ENCODE measurements around the gene OR56B1. TPM values are rescaled to one million over a fixed set of nuclear protein-coding genes. Genes with fewer than 3 reads are reported as not detected.

Gene OR56B1
- total RNA-seq, 4 donors from 2014 or later, result not detected

GRCh38 chr11:5746614-5747013 is 10.4 kb downstream of the OR56B1 start:
- TF ChIP-seq EP300 (IDR thresholded peaks at IDR 0.05; ENCODE audit: low read depth) (no peak), POLR2AphosphoS5 (IDR thresholded peaks at IDR 0.05) (no peak), POLR2A (IDR thresholded peaks at IDR 0.05) (no peak)
- TF ChIP-seq, protein P1, sequence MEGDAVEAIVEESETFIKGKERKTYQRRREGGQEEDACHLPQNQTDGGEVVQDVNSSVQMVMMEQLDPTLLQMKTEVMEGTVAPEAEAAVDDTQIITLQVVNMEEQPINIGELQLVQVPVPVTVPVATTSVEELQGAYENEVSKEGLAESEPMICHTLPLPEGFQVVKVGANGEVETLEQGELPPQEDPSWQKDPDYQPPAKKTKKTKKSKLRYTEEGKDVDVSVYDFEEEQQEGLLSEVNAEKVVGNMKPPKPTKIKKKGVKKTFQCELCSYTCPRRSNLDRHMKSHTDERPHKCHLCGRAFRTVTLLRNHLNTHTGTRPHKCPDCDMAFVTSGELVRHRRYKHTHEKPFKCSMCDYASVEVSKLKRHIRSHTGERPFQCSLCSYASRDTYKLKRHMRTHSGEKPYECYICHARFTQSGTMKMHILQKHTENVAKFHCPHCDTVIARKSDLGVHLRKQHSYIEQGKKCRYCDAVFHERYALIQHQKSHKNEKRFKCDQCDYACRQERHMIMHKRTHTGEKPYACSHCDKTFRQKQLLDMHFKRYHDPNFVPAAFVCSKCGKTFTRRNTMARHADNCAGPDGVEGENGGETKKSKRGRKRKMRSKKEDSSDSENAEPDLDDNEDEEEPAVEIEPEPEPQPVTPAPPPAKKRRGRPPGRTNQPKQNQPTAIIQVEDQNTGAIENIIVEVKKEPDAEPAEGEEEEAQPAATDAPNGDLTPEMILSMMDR (IDR thresholded peaks at IDR 0.05), result no peak
- H3K27me3 ChIP-seq, result no peaks in the 10 kb centered on the region

DNA sequence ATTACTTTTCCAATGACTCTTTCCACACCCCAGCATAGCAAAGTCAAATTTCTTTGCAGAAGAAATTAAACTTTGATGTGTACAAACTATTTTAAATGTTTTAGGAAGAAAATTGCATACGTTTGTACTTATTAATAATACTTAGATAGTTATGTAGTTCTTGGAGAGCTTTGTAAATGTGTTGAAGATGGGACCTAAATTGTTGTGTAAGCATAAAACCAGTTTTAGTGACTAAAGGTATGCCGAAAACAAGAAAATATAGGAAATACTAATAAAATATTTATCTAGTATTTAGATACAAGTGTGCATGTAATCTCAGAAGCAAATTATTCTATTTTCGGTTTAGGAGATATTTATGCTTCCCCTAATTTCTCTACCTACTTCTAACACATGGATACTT is 13.6 kb downstream of the OR56B1 start:
- intact Hi-C loops (cut with DNase I; ENCODE audit: low total_unique reads) (no loop called here), in situ Hi-C loops (cut with MboI; ENCODE audit: low pct_ligation_motif_present in 1 of 4, low pct_unique_long_range_greater_than_20kb in 1 of 4, low sequenced_read_pairs in 3 of 4) (no loop called here)
- WGBS, 2 donors (ENCODE audit: low coverage in 1 of 2), result 79 to 85% methylated on average over 3 of the region's 3 CpGs

More at GRCh38 chr11:5746614-5747013, 10.4 kb downstream of the OR56B1 start:
- DNase-seq, result no peak
- in situ Hi-C loops (cut with MboI; ENCODE audit: low pct_ligation_motif_present in 1 of 4, low pct_unique_long_range_greater_than_20kb in 1 of 4, low sequenced_read_pairs in 3 of 4), result no loop called here
- H3K4me1 ChIP-seq, result no peaks in the 10 kb centered on the region
- H3K9me3 ChIP-seq, result no peaks in the 10 kb centered on the region
- no peaks in the 10 kb centered on the region for H3K36me3 ChIP-seq
- H3K4me3 ChIP-seq, result no peak overlapping the region
- H3K27ac ChIP-seq, result no peak overlapping the region
- intact Hi-C loops (cut with DNase I; ENCODE audit: low total_unique reads), result no loop called here
- whole genome bisulfite sequencing, 2 donors (ENCODE audit: low coverage in 1 of 2), result 62% methylated on average over 3 of the region's 3 CpGs

GRCh38 chr11:5753943-5754342 is 17.7 kb downstream of the OR56B1 start, which contains the start of gene OR52N4:
Gene OR52N4, plus strand, starts transcription at chr11:5754243. Its CDS starts 498 bp downstream, at chr11:5754741.
- intact Hi-C loops (cut with DNase I; ENCODE audit: low total_unique reads), result no loop called here
- no peaks in the 10 kb centered on the region for H3K36me3 ChIP-seq

More for the DNA sequence above, 13.6 kb downstream of the OR56B1 start:
- TF ChIP-seq, protein P1 (IDR thresholded peaks at IDR 0.05), result no peak
- no peak for TF ChIP-seq EP300 (IDR thresholded peaks at IDR 0.05; ENCODE audit: low read depth)
- Histone ChIP-seq H3K36me3 (no peaks in the 10 kb centered on the region), H3K27me3 (no peaks in the 10 kb centered on the region), H3K4me1 (no peaks in the 10 kb centered on the region), H3K27ac (no peak overlapping the region), H3K4me3 (no peak overlapping the region), H3K9me3 (no peaks in the 10 kb centered on the region)
- DNase-seq, result no peak

DNA sequence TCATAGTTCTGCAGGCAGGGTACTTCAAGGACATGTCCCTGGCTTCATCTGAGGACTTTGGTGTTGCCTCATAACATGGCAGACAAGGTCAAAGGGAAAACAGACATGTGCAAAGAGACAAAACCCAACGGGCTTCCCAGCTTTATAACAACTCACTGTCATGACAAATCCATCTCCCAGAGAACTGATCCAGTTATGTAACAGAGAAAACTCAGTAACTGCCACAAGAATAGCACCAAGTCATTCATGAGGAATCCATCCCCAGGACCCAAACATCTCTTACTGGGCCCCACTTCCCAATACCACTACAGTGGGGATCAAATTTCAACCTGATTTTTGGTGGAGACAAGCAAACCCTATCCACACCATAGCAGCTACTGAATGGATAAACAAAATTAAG is 30.8 kb downstream of the OR56B1 start:
- H3K4me1 ChIP-seq, result no peaks in the 10 kb centered on the region
- intact Hi-C loops (cut with DNase I; ENCODE audit: low total_unique reads), result no loop called here
- no peak for TF ChIP-seq POLR2A (IDR thresholded peaks at IDR 0.05)
- TF ChIP-seq EP300 (IDR thresholded peaks at IDR 0.05; ENCODE audit: low read depth), result no peak
- TF ChIP-seq, protein P1 (IDR thresholded peaks at IDR 0.05), result no peak
- no peak for TF ChIP-seq POLR2AphosphoS5 (IDR thresholded peaks at IDR 0.05)
- H3K27me3 ChIP-seq, result no peaks in the 10 kb centered on the region
- no peak overlapping the region for H3K27ac ChIP-seq
- H3K4me3 ChIP-seq, result no peak overlapping the region
- DNase-seq, result no peak
- no peaks in the 10 kb centered on the region for H3K9me3 ChIP-seq
- no peaks in the 10 kb centered on the region for H3K36me3 ChIP-seq
- in situ Hi-C loops (cut with MboI; ENCODE audit: low pct_ligation_motif_present in 1 of 4, low pct_unique_long_range_greater_than_20kb in 1 of 4, low sequenced_read_pairs in 3 of 4), result no loop called here
- 0 to 33% methylated on average over 1 of the region's 1 CpG for WGBS, 2 donors (ENCODE audit: low coverage in 1 of 2)

More at GRCh38 chr11:5753943-5754342, 17.7 kb downstream of the OR56B1 start, which contains the start of gene OR52N4:
- DNase-seq, result no peak
- no peak for TF ChIP-seq POLR2AphosphoS5 (IDR thresholded peaks at IDR 0.05)
- TF ChIP-seq POLR2A (IDR thresholded peaks at IDR 0.05), result no peak
- no peak for TF ChIP-seq EP300 (IDR thresholded peaks at IDR 0.05; ENCODE audit: low read depth)
- TF ChIP-seq, protein P1 (IDR thresholded peaks at IDR 0.05), result no peak
- 89 to 100% methylated on average over 1 of the region's 1 CpG for WGBS, 2 donors (ENCODE audit: low coverage in 1 of 2)
- Histone ChIP-seq H3K4me1 (no peaks in the 10 kb centered on the region), H3K27me3 (no peaks in the 10 kb centered on the region), H3K4me3 (no peak within 1 kb of the TSS), H3K9me3 (no peaks in the 10 kb centered on the region), H3K27ac (no peak within 1 kb of the TSS)
- in situ Hi-C loops (cut with MboI; ENCODE audit: low pct_ligation_motif_present in 1 of 4, low pct_unique_long_range_greater_than_20kb in 1 of 4, low sequenced_read_pairs in 3 of 4), result no loop called here
